DOHH2 (cell line): ENCODE results near the gene LRMDA.

Experiments
- H3F3A ChIP-seq: fragments of 200-600 bp; sonication (generic), shearing (Covaris generic); 2 replicates; pipeline ENCODE4 v1.6.0; 2016; ENCODE audit warnings: antibody characterized with exemption, mild to moderate bottlenecking; ENCODE audit not compliant: control insufficient read depth, insufficient read depth
- H3K27ac ChIP-seq: fragments of 200-600 bp; sonication (generic); 2 replicates; pipeline ENCODE4 v1.5.1; 2014; ENCODE audit warnings: low read depth, mild to moderate bottlenecking, low read length, moderate library complexity
- H3K27me3 ChIP-seq: fragments of 200-600 bp; sonication (generic); 2 replicates; pipeline ENCODE4 v1.6.1; 2014; ENCODE audit warnings: mild to moderate bottlenecking, low read length, mixed read lengths; ENCODE audit not compliant: control insufficient read depth
- H3K36me3 ChIP-seq: fragments of 200-600 bp; sonication (generic); 2 replicates; pipeline ENCODE4 v1.6.1; 2014; ENCODE audit warnings: mild to moderate bottlenecking, low read length, moderate library complexity, mixed read lengths; ENCODE audit not compliant: control insufficient read depth
- H3K4me1 ChIP-seq: fragments of 200-600 bp; sonication (generic); 2 replicates; pipeline ENCODE4 v1.6.1; 2014; ENCODE audit warnings: mild to moderate bottlenecking, low read length, mixed read lengths; ENCODE audit not compliant: control insufficient read depth
- H3K4me2 ChIP-seq: fragments of 200-600 bp; sonication (generic); 2 replicates; pipeline ENCODE4 v1.6.0; 2014; ENCODE audit warnings: mild to moderate bottlenecking, low read length, moderate library complexity
- H3K4me3 ChIP-seq: fragments of 200-600 bp; sonication (generic); 2 replicates; pipeline ENCODE4 v1.5.1; 2014; ENCODE audit warnings: mild to moderate bottlenecking, low read length, mixed read lengths
- H3K79me2 ChIP-seq: fragments of 200-600 bp; sonication (generic); 2 replicates; pipeline ENCODE4 v1.6.1; 2014; ENCODE audit warnings: mild to moderate bottlenecking, low read length, mixed read lengths; ENCODE audit not compliant: control insufficient read depth
- H3K9me2 ChIP-seq: fragments of 200-600 bp; sonication (generic); replicated peaks from 2 replicates; pipeline ENCODE4 v1.6.1; 2014; ENCODE audit warnings: mild to moderate bottlenecking, low read length, mixed read lengths; ENCODE audit not compliant: control insufficient read depth
- H3K9me3 ChIP-seq: fragments of 200-600 bp; sonication (generic); 2 replicates; pipeline ENCODE4 v1.6.1; 2014; ENCODE audit warnings: antibody characterized with exemption, low read length, mixed read lengths; ENCODE audit not compliant: control insufficient read depth, insufficient read depth
- H4K20me1 ChIP-seq: fragments of 200-600 bp; sonication (generic); 2 replicates; pipeline ENCODE4 v1.6.0; 2014; ENCODE audit warnings: low read depth, mild to moderate bottlenecking, antibody characterized with exemption, low read length, moderate library complexity; ENCODE audit not compliant: control insufficient read depth, insufficient read depth
- CTCF ChIP-seq: fragments of 200-600 bp; sonication (generic); IDR thresholded peaks from one replicate; pipeline ENCODE4 v1.5.1; 2014; ENCODE audit warnings: antibody characterized with exemption, mild to moderate bottlenecking, low read depth, low read length; ENCODE audit not compliant: poor library complexity, severe bottlenecking
- EZH2phosphoT487 ChIP-seq: fragments of 200-600 bp; sonication (generic); IDR thresholded peaks from 2 replicates; pipeline ENCODE4 v1.6.1; 2017; ENCODE audit warnings: borderline replicate concordance, mild to moderate bottlenecking, antibody characterized with exemption, low read length, moderate library complexity, mixed read lengths

LRMDA gene

GRCh38 chr10:76479103-76479790 lies 1047.8 kb downstream of the LRMDA start:
- Histone ChIP-seq H3F3A (no peaks in the 10 kb centered on the region), H3K79me2 (no peaks in the 10 kb centered on the region), H3K4me2 (no peak overlapping the region), H3K9me3 (no peaks in the 10 kb centered on the region), H3K4me3 (no peak overlapping the region), H4K20me1 (no peaks in the 10 kb centered on the region), H3K27ac (no peak overlapping the region), H3K27me3 (no peaks in the 10 kb centered on the region), H3K9me2 (no peaks in the 10 kb centered on the region), H3K36me3 (no peaks in the 10 kb centered on the region), H3K4me1 (no peaks in the 10 kb centered on the region)
- TF ChIP-seq EZH2phosphoT487 (no peak), CTCF (no peak)

- TF ChIP-seq CTCF (no peak), EZH2phosphoT487 (no peak)
- Histone ChIP-seq H3K79me2 (no peaks in the 10 kb centered on the region), H3K4me2 (no peak overlapping the region), H3K27ac (no peak overlapping the region), H3K36me3 (no peaks in the 10 kb centered on the region), H3K4me3 (no peak overlapping the region), H3K9me2 (no peaks in the 10 kb centered on the region), H3K9me3 (no peaks in the 10 kb centered on the region), H3K4me1 (no peaks in the 10 kb centered on the region), H3F3A (no peaks in the 10 kb centered on the region), H3K27me3 (no peaks in the 10 kb centered on the region), H4K20me1 (no peaks in the 10 kb centered on the region)
Measured at GRCh38 chr10:76481178-76481577, 1049.8 kb downstream of the LRMDA start.

GRCh38 chr10:76487582-76487981 lies 1056.2 kb downstream of the LRMDA start:
- H3K9me3 ChIP-seq = peaks cover 2% of the 10 kb centered on the region; the same call in 1 of the 2 replicates
- TF ChIP-seq CTCF (no peak), EZH2phosphoT487 (no peak)

More at GRCh38 chr10:76487582-76487981, 1056.2 kb downstream of the LRMDA start:
- H3K79me2 ChIP-seq = no peaks in the 10 kb centered on the region
- no peak overlapping the region for H3K27ac ChIP-seq
- H3K4me2 ChIP-seq = no peak overlapping the region
- no peaks in the 10 kb centered on the region for H4K20me1 ChIP-seq
- no peaks in the 10 kb centered on the region for H3F3A ChIP-seq
- no peak overlapping the region for H3K4me3 ChIP-seq
- H3K27me3 ChIP-seq = no peaks in the 10 kb centered on the region
- no peaks in the 10 kb centered on the region for H3K4me1 ChIP-seq
- H3K9me2 ChIP-seq = no peaks in the 10 kb centered on the region
- H3K36me3 ChIP-seq = no peaks in the 10 kb centered on the region
